Lower lobe of right lung (tissue), 2 donors: ENCODE data around the gene TP53. TPM values are rescaled to one million over a fixed set of nuclear protein-coding genes. Genes with fewer than 3 reads are reported as not detected.
A peak's percentile ranks its signal among the peaks of the same experiment; 100 is the strongest.

Experiments
- ATAC-seq, 2 donors: fragments of 200-7000 bp; cut with Tn5 transposase; one replicate each; pipeline ENCODE4 v1.9.1; 2020 to 2022; ENCODE audit warnings: mild to moderate bottlenecking in 2 of 2, moderate library complexity in 2 of 2
- DNase-seq: peaks from one replicate; pipeline ENCODE4 v3.0.0-alpha.2; 2020
- H3K27ac ChIP-seq: fragments of 200-600 bp; one replicate; pipeline ENCODE4 v1.8.0; 2022
- H3K27me3 ChIP-seq: fragments of 200-600 bp; one replicate; pipeline ENCODE4 v1.8.0; 2022; ENCODE audit warnings: low read depth
- H3K36me3 ChIP-seq: fragments of 200-600 bp; one replicate; pipeline ENCODE4 v1.8.0; 2022; ENCODE audit warnings: mild to moderate bottlenecking
- H3K4me1 ChIP-seq: fragments of 200-600 bp; one replicate; pipeline ENCODE4 v1.8.0; 2022
- H3K4me3 ChIP-seq: fragments of 200-600 bp; one replicate; pipeline ENCODE4 v1.8.0; 2022; ENCODE audit warnings: mild to moderate bottlenecking
- H3K9me3 ChIP-seq: fragments of 200-600 bp; one replicate; pipeline ENCODE4 v1.8.0; 2022
- intact Hi-C: fragments of 100-400 bp; cut with DNase I; formaldehyde crosslinking; loops from one replicate; pipeline ENCODE4 v1.11.0; 2022
- total RNA-seq: library from RNA; stranded (reverse); fragmentation: NEBNext Ultra II Directional; extraction: Animal tissue kit (Norgen Biotek cat#: 25700); gene quantifications from one replicate; pipeline ENCODE4 v1.2.1, GENCODE V29; 2021
- TF ChIP-seq, protein P1 (sequence below): fragments of 200-600 bp; IDR thresholded peaks from one replicate; pipeline ENCODE4 v1.8.0; 2022; ENCODE audit warnings: antibody characterized with exemption, mild to moderate bottlenecking
- donor health status: DM: no; HTN: yes; CAD: no; lungs with severe emphysema.

Gene TP53
- total RNA-seq, 1 donor from 2014 or later = 34.8 TPM

DNA sequence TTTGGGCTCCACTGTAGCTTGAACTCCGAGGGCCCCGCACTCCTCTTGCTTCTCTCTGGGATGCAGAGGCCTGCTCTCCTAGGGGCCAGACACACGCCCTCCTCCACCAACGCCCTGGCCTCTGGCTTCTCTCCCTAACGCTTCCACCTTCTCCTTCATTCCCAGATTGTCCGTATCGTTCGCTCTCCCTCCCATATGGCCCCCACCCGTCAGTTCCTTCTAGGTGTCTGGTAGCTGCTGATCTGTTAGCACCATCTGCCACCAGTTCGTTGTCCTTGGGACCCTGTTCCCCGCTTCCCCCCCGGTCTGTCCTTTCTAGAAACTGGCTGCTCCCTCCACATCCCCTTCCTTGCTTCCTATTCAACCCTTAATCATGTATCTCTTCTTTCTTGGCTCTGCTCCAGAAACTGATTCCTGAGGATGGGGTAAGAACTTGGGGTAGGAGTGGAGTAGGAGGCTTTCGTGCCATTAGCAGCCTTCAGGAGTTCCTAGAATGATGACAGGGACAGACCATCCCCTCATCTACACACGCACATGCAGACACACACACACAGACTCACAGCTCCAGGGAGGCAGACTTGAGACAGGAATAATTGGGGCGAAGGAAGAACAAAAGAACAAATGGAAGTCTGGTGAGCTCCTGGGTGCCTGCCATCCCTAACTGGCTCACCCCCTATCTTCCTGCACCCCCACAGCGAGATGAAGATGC, 32.3 kb downstream of the TP53 start:
- peaks cover 20% of the 10 kb centered on the region for H3K4me1 ChIP-seq
- H3K27me3 ChIP-seq = peaks cover 26% of the 10 kb centered on the region
- H3K27ac ChIP-seq = no peak overlapping the region
- intact Hi-C loops = no loop called here
- no peak overlapping the region for H3K4me3 ChIP-seq
- TF ChIP-seq, protein P1, sequence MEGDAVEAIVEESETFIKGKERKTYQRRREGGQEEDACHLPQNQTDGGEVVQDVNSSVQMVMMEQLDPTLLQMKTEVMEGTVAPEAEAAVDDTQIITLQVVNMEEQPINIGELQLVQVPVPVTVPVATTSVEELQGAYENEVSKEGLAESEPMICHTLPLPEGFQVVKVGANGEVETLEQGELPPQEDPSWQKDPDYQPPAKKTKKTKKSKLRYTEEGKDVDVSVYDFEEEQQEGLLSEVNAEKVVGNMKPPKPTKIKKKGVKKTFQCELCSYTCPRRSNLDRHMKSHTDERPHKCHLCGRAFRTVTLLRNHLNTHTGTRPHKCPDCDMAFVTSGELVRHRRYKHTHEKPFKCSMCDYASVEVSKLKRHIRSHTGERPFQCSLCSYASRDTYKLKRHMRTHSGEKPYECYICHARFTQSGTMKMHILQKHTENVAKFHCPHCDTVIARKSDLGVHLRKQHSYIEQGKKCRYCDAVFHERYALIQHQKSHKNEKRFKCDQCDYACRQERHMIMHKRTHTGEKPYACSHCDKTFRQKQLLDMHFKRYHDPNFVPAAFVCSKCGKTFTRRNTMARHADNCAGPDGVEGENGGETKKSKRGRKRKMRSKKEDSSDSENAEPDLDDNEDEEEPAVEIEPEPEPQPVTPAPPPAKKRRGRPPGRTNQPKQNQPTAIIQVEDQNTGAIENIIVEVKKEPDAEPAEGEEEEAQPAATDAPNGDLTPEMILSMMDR = no peak
- no peaks in the 10 kb centered on the region for H3K9me3 ChIP-seq
- ATAC-seq (no peak), DNase-seq (no peak)
- no peaks in the 10 kb centered on the region for H3K36me3 ChIP-seq

DNA sequence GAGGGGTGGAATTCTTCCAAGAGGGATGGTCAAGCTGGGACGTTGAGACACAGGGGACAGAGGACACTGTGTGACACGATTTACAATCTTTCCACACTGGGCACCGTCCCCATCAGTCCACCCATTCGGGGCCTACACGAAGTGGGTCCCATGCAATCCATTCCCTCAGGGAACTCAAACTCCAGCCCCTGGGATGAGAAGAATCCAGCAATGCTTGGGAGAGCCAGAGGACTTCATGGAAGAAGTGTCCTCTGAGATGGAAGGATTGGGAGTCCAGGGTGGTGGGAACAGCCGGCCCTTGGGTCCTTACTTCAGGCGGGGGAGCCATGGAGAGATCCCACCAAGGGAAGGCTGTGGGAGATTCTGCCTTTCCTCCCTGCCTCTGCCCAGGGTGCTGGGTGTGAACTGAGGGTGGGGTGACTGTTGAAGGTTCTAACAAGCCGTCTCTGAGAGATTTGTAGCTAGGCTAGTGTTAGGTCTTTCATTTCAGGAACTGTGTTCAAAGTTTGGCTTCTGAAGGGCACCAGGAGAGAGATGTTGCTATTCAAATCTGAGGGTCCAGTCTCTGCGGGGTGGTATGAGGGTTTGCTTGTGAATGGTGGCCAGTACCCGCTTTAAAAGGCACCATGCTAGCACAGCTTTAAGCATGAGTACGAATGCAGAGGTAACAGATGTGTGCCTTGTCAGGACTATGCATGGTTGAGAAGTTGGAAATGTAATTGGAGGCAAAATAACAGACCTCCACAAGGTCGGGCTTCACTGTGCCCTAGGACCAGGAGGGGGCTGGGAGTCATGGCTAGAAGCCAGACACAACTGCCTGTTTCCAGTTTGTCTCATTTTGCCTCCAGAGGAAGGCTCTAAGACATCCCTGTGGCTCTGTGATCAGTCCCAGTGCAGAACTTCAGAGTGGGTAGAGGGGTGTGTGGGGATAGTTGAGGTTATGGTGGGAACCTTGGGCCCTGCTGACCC, 34.6 kb downstream of the TP53 start:
- Histone ChIP-seq H3K4me3 (no peak overlapping the region), H3K27me3 (peaks cover 37% of the 10 kb centered on the region), H3K36me3 (no peaks in the 10 kb centered on the region), H3K4me1 (peaks cover 20% of the 10 kb centered on the region), H3K9me3 (no peaks in the 10 kb centered on the region), H3K27ac (no peak overlapping the region)
- ATAC-seq (no peak), DNase-seq (no peak)
- TF ChIP-seq, protein P1 = no peak
- intact Hi-C loops = no loop called here

DNA sequence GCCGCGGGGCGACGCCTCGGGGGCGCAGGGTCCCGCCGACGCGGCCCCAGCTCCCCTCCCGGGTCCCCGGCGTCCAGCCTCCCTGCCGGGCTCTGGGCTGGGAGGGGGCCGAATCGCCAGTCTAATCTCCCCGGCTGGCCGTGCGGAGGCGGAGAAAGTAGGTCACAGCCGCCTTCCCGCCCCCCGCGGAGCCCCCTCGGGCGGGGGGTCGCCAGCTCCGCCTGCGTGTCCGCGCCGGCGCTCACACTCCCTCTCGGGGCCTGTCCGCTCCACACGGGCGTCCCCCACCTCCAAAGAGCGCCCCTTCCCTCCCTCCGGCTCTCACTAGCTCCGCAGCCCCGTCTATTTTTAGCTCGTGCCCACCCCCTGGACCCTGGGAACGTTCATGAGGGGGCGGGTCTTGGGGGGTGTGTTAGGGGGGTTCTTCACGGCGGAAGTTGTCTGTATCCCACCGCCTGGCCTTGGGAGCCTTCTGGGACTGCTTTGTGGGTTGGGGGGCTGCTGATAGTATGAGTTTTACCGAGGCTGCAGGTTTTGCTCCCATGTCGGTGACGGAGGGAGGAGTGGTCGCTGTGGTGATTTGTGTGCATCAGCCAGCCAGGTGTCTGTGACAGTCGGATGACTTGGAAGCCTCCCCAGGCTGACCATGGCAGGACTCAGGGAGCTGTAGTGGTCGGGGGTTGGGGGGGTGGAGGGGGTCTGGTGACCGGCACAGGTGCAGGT, 35.5 kb downstream of the TP53 start:
- peaks cover 37% of the 10 kb centered on the region for H3K27me3 ChIP-seq
- H3K36me3 ChIP-seq = no peaks in the 10 kb centered on the region
- DNase-seq = no peak
- H3K27ac ChIP-seq = no peak overlapping the region
- TF ChIP-seq, protein P1 = no peak
- no peaks in the 10 kb centered on the region for H3K9me3 ChIP-seq
- ATAC-seq = peak; percentile 2 to 22
- peaks cover 20% of the 10 kb centered on the region for H3K4me1 ChIP-seq
- intact Hi-C loops = no loop called here
- peak overlapping the region; percentile 58 for H3K4me3 ChIP-seq

DNA sequence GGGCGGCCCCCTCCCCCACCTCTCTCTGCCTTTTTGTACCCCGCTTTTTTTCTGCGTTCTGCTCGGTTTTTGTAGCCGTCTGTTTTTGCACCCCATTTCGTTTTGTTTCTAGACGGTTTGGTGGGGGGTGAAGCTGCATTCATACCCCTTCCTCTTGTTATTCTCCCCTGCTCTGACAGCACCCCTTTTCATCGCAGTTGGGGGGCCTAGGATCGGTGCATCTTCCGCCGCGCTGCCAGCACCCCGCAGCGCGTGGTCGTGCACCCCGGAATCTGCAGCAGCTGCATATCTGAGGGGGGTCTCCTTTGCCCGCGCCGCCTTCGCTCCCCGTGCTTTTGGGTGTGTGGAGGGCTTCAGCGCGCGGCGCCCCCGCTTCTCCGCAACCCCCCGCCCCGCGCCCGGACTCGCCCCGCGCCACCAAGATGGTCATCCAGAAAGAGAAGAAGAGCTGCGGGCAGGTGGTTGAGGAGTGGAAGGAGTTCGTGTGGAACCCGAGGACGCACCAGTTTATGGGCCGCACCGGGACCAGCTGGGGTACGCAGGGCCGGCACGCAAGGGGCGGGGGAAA, 36.1 kb downstream of the TP53 start:
- H3K27me3 ChIP-seq = peaks cover 37% of the 10 kb centered on the region
- peak overlapping the region; percentile 58 for H3K4me3 ChIP-seq
- intact Hi-C loops = no loop called here

More for the DNA sequence above, 36.1 kb downstream of the TP53 start:
- H3K4me1 ChIP-seq = peaks cover 20% of the 10 kb centered on the region
- TF ChIP-seq, protein P1 = no peak
- H3K36me3 ChIP-seq = no peaks in the 10 kb centered on the region
- no peaks in the 10 kb centered on the region for H3K9me3 ChIP-seq
- H3K27ac ChIP-seq = no peak overlapping the region
- DNase-seq (no peak), ATAC-seq (peak in 1 of 2 donors; percentile 7)
